ENCODE results near the gene SH2D3A.
"Not testable (repeated sequence)": the region's sequence is repeated elsewhere in the genome, so short reads cannot be mapped to it uniquely, and the experiment has no call there.

SH2D3A gene

DNA sequence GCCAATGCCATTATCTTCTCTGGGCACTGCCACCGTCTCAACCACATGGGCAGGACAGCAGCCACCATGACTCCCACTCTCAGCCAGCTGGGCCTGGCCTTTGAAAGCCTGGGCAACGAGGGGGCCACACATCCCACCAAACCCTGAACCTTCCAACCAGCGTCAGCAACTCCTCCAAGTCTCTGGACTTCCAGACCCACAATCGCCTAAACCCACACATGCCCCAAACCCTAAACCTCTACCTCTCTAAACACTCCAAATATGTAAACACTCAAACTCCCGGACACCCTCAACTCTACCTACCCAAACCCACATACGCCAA, 47.7 kb downstream of the SH2D3A start:
- no peak for DNase-seq

DNA sequence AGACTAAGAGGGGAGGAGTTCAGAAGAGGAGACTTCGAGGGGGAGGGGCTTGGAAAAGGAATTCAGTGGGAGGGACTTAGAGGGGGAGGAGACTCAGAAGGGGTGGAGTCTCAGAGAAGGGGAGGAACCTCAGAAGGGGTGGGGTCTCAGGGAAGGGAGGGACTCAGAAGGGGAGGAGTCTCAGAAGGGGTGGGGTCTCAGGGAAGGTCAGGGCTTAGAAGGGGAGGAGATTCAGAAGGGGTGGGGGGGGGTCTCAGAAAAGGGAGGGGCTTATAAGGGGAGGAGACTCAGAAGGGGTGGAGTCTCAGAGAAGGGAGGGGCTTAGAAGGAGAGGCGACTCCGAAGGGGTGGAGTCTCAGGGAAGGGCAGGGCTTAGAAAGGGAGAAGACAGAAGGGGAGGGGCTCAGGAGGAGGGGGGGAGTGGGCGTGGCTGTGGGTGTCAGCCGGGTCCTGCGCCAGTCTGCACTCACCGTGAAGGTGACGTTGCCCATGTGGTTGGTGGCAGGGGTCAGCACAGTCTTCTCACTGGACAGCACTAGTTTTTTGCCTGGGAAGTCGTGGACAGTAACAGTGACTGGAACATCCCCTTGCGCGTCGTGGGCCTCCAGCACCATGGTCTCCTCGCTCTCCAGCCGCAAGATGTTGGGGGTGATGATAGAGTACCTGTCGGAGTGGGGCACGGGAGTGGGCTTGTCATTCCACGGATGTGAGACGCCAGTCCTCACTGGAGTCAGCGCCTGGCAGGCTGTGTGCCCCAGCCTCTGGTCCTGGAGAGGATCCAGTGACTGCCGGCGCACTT, 48.3 kb downstream of the SH2D3A start:
- no peak for DNase-seq

- DNase-seq: no peak
These were observed 49.0 kb downstream of the SH2D3A start for GRCh38 chr19:6718111-6718740.

DNA sequence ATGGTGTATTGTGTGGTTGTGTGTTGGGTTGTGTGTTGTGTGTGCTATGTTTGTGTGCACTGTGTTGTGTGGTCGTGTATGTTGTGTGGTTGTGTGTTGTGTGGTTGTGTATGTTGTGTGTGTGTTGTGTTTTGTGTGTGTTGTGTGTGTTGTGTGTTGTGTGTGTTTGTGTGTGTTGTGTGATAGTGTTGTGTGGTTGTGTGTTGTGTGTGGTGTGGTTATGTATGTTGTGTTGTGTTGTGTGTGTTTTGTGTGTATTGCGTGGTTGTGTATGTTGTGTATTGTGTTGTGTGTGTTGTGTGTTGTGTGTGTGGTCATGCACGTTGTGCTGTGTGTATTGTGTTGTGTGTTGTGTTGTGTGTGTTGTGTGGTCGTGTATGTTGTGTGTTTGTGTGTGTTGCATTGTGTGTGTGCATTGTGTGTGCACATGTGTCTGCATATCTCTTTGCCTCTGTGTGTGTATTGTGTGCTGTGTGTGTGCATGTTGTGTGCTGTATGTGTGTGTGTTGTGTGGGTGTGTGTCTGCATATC, 49.7 kb downstream of the SH2D3A start:
- DNase-seq: no peak

DNA sequence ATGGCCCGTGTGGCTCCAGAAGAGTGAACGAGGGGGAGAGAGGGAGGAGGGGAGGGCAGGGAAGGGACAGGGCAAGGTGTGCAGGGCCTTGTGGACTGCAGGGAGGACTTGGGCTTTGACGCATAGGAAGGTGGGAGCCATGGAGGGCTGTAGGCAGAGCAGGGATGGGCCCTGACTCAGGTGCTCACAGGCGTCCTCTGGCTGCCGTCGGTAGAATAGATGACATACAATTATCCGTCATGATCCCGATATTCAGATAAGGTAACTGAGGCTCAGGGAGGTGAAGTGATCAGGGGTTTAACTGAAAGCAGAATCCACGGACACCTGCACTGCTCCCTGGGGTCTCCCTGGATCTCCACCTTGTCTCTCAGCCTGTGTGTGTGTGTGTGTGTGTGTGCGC, 50.2 kb downstream of the SH2D3A start:
- no peak for DNase-seq

DNA sequence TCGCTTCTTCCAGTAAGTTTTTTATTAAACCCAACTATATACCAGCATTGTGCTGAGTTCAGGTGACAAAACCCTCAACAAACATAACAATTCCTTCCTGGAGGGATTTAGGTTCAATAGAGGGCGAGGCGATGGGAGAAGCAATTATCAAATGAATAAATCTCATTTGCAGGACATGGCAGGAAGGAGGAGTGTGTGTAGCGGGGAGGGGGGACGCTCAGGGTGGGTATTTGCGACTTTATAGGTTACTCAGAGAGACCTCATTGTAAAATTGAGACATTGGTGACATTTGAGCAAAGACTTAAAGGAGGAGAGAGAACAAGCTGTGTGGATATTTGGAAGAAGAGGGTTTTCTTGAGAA, 50.6 kb downstream of the SH2D3A start:
- DNase-seq: no peak

- no peak for DNase-seq
These were observed 52.3 kb downstream of the SH2D3A start for GRCh38 chr19:6714749-6715555.

DNA sequence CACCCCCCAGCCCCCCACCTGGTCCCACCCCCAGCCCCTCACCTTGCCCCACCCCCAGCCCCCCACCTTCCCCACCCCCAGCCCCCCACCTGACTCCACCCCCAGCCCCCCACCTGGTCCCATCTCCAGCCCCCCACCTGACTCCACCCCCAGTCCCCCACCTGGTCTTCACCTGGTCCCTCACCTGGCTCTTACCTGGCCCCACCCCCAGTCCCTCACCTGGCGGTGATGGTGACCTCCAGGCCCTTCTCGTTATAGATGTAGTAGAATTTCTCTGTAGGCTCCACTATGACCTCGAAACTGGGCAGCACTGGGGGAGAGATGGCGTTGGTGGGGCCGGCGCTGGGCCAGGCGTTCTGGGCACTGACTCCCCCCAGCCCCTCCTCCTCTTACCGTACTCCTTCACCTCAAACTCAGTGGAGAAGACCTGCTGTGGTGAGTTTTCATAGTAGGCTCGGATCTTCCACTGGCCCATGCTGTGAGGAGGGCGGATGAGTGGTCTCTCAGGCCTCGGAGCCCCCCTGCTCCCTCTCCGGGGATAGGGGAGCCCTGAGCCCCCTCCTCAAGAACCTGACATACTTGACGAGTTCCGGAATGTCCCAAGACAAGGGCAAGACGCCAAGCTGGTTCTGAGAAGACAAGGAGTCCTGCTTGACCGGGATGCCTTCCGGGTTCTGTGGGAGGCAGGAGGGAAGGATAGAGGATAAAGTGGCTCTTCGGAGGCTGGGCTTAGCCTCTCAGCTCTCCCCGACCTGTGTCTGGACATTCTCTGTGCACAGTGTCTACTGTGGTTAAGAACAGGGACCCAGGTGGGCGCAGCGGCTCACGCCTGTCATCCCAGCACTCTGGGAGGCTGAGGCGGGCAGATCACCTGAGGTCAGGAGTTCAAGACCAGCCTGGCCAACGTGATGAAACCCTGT, 53.2 kb downstream of the SH2D3A start:
- no peak for DNase-seq

GRCh38 chr19:6712692-6713670, 54.3 kb downstream of the SH2D3A start:
- DNase-seq: no peak

DNA sequence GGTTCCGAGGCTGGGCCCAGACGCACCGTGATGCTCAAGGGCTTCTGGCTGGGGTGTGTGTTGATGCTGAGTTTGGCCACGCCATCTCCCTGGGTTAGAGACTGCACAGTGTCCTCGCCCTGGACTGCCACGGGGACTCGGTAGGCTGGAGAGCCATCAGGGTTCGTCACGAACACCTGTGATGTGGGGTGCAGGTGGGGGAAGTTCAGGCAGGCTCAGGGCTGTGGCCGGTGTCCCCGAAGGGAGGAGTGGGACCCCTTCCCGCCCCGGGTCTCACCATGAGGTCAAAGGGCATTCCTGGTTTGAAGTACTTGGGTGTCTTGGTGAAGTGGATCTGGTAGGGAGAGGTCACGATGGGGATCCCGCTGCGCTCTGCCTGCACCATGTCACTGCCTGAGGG, 55.0 kb downstream of the SH2D3A start:
- no peak for DNase-seq

DNA sequence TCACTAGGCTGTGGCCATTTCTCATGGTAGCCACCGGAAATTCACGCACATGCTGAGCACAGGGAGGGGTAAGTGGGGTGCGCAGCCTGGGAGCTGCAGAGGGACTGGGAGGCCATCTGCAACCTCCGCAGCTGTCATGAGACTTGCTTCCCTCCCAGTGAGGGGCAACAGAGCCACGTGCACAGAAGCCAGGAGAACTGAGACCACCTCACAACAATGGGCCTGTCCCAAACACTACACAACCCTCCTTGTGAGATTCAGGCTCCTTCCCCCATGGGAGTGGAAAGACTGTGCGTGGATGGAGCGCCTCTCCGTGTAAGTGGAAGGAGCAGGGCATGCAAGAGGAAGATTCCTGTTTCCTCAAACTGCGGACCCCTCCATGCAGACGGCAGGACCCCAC, 55.6 kb downstream of the SH2D3A start:
- no peak for DNase-seq

GRCh38 chr19:6711078-6711361, 56.2 kb downstream of the SH2D3A start:
- DNase-seq: no peak

GRCh38 chr19:6710273-6711077, 56.8 kb downstream of the SH2D3A start:
- no peak for DNase-seq

DNA sequence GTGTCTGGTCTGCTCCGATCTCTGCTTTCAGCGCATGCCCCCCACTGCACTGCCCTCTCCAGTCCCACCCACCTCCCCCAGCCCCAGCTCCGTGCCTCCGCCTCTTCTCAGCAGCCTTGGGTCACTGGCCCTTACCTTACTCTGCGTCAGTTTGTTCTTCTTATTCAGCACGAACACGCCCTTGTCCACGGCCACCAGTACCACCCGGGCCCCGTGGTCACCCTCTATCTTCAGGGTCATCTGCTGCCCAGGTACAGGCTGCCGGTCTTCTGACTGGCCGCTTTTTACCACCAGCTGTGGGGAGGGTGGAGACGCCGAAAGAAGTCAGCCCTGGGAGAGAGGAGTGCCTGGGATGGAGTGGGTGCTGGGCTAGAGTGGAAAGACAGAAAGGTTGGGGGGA, 57.7 kb downstream of the SH2D3A start:
- DNase-seq: no peak

- not testable (repeated sequence) for DNase-seq
These were observed 58.3 kb downstream of the SH2D3A start for GRCh38 chr19:6708913-6709312.

DNA sequence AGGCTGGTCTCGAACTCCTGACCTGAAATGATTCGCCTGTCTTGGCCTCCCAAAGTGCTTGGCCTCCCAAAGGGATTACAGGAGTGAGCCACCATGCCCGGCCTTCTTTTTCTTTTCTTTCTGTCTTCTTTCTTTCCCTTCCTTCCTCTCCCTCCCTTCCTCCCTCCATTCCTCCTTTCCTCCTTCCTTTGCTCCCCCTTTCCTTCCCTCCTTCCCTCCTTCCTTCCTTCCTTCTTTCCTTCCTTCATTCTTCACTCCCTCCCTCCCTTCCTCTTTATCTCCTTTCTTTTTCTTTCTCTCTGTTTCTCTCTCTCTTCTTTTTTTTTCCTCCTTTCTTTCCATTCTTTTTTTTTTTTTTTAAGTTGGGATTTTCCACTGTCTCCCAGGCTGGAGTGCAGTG, 58.9 kb downstream of the SH2D3A start:
- no peak for DNase-seq

DNA sequence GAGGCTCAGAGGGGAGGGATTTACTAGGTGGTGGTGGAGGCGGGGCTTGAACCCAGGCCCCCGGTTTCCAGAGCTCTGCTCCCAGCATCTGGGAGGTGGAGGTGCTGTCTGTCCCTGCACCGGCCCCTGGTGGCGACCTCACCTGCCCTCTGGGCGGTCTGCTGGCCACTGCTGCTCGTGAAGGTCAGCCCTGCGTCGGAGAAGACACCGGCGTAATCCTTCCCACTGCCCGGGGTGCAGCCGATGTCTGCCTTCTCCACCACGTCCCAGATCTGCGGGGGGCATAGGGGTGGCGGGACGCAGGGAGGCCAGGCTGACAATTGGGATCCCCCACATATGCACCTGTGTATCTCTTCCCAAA, 59.6 kb downstream of the SH2D3A start:
- no peak for DNase-seq

- DNase-seq: no peak
These were observed 60.1 kb downstream of the SH2D3A start for GRCh38 chr19:6707011-6707657.

GRCh38 chr19:6706633-6706958, 60.6 kb downstream of the SH2D3A start:
- DNase-seq: no peak

DNA sequence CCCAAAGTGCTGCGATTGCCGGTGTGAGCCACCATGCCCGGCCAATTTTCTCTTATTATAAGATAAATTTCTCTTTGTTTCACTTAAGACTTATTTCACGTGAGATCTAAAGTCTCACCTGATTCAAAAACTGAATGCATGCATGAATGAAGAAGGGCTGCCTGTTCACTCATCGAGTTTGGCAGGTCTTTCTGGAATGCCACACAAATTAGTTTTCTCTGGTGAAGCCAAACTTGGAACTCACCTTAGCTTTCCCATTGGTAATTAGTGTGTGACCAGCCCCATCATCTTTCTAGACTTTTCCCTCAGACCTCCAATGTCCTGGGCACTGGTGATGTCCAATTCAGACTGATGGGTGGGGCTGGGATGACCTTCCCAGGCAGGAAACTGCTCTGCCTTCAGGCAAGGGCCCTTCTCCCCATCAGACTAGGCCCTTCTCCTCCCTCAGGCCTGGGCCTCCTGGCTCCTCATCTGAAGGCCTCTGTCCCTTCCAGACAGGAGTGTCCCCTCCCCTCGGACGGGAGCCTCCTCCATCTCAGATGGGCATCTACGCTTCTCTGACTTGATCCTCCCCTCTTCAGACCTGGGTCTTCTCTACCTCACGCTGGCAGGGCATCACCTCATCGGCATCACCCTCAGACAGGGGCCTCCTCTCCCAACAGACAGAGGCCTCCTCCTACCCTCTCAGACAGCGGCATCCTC, 61.2 kb downstream of the SH2D3A start:
- DNase-seq: no peak
